ENCODE measurements around the gene SH3TC1. TPM values are rescaled to one million over a fixed set of nuclear protein-coding genes. Genes with fewer than 3 reads are reported as not detected.

Gene SH3TC1
- total and polyA plus RNA-seq, 2 of the 13 experiments (the other 11 are each of a cell fraction or from before 2014, with no cell fraction given), result 14.9 to 21.8 TPM

GRCh38 chr4:8257854-8258253, 58.8 kb downstream of the SH3TC1 start:
- Histone ChIP-seq H3K27me3 (ENCODE audit: control insufficient read depth in 1 of 2, insufficient read depth in 2 of 2, low read length in 2 of 2) (peaks cover 10 to 34% of the 10 kb centered on the region in 2 experiments; a peak in 4 of 5 replicates), H3K9me3 (ENCODE audit: low read length) (no peaks in the 10 kb centered on the region), H2AFZ (ENCODE audit: low read length) (no peak overlapping the region), H3K4me1 (ENCODE audit: insufficient read depth, low read length) (peaks cover 32% of the 10 kb centered on the region), H3K4me3 (replicated peaks in 1 of 3; ENCODE audit: insufficient read depth in 1 of 3, low read depth in 2 of 3, low read length in 3 of 3) (no peak overlapping the region), H3K27ac (ENCODE audit: extremely low read length, insufficient read depth, low read length) (no peak overlapping the region), H3K36me3 (replicated peaks in 1 of 2; ENCODE audit: control insufficient read depth in 1 of 2, insufficient read depth in 2 of 2, low read length in 2 of 2) (no peaks in the 10 kb centered on the region), H3K4me2 (ENCODE audit: low read depth, low read length) (no peak overlapping the region), H3K79me2 (ENCODE audit: insufficient read depth, low read length) (no peaks in the 10 kb centered on the region), H4K20me1 (ENCODE audit: insufficient read depth, low read length) (no peaks in the 10 kb centered on the region), H3K9ac (ENCODE audit: insufficient read depth, low read depth, low read length) (no peak overlapping the region)
- no TSS peak for BruUV-seq (replicated peaks)
- ChIA-PET POLR2A (no interaction called here), CTCF (ENCODE audit: low intra/inter-chr PET ratio, low total read pairs) (no interaction called here)
- DNase-seq (ENCODE audit: low spot score) (no peak), ATAC-seq (no peak), FAIRE-seq (no peak)
- 26% methylated on average over 4 of the region's 4 CpGs for WGBS (ENCODE audit: low lambda C conversion rate)
- in situ Hi-C loops (cut with HindIII; ENCODE audit: extremely low pct_ligation_motif_present, low pct_unique_long_range_greater_than_20kb) (no loop called here), intact Hi-C loops (cut with micrococcal nuclease; ENCODE audit: unreplicated experiment) (no loop called here)
- no peak for TF ChIP-seq ZFYVE20 (CRISPR knock-in tag; IDR thresholded peaks at IDR 0.05; ENCODE audit: borderline replicate concordance, low read depth)
- no peak for TF ChIP-seq REST (IDR thresholded peaks at IDR 0.05; ENCODE audit: borderline replicate concordance in 1 of 2, low read depth in 1 of 2, low read length in 2 of 2)
- TF ChIP-seq KLF12 (CRISPR knock-in tag; IDR thresholded peaks at IDR 0.05; ENCODE audit: borderline replicate concordance), result no peak
- no peak for TF ChIP-seq ARID2 (CRISPR knock-in tag; IDR thresholded peaks at IDR 0.05; ENCODE audit: borderline replicate concordance)
- TF ChIP-seq ZNF367 (CRISPR knock-in tag; IDR thresholded peaks at IDR 0.05; ENCODE audit: borderline replicate concordance), result no peak
- no peak for TF ChIP-seq UBTF (CRISPR knock-in tag; IDR thresholded peaks at IDR 0.05)
- TF ChIP-seq CBFB (CRISPR knock-in tag; IDR thresholded peaks at IDR 0.05), result no peak
- TF ChIP-seq KLF15 (CRISPR knock-in tag; IDR thresholded peaks at IDR 0.05; ENCODE audit: borderline replicate concordance), result no peak
- no peak for TF ChIP-seq PHF5A (CRISPR knock-in tag; IDR thresholded peaks at IDR 0.05; ENCODE audit: low read depth, unreplicated experiment)
- no peak for TF ChIP-seq STAT6 (CRISPR knock-in tag; IDR thresholded peaks at IDR 0.05; ENCODE audit: borderline replicate concordance)
- no peak for TF ChIP-seq MAZ (IDR thresholded peaks at IDR 0.05; ENCODE audit: borderline replicate concordance, low read depth, low read length)
- TF ChIP-seq MAZ (CRISPR knock-in tag; IDR thresholded peaks at IDR 0.05; ENCODE audit: low read depth), result no peak
- no peak for TF ChIP-seq FIP1L1 (IDR thresholded peaks at IDR 0.05; ENCODE audit: borderline replicate concordance, insufficient read depth, low read depth, low read length)

Measured in HepG2 (cell line).